GM18867 (cell line): ENCODE results near the gene IGFN1.
"Not testable (repeated sequence)": the region's sequence is repeated elsewhere in the genome, so short reads cannot be mapped to it uniquely, and the experiment has no call there.

Experiments
- ATAC-seq: cut with Tn5 transposase; IDR thresholded peaks from one replicate; pipeline ENCODE4 v1.9.1; 2021; ENCODE audit warnings: mild to moderate bottlenecking, moderate library complexity; ENCODE audit not compliant: unreplicated experiment

IGFN1 gene

DNA sequence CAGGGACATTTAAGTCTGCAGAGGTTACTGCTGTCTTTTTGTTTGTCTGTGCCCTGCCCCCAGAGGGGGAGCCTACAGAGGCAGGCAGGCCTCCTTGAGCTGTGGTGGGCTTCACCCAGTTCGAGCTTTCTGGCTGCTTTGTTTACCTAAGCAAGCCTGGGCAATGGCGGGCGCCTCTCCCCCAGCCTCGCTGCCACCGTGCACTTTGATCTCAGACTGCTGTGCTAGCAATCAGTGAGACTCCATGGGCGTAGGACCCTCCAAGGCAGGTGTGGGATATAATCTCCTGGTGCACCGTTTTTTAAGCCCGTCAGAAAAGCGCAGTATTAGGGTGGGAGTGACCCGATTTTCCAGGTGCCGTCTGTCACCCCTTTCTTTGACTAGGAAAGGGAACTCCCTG lies 49.0 kb downstream of the IGFN1 start:
- not testable (repeated sequence) for ATAC-seq

GRCh38 chr1:201240171-201240570 lies 49.5 kb downstream of the IGFN1 start:
- no peak for ATAC-seq

DNA sequence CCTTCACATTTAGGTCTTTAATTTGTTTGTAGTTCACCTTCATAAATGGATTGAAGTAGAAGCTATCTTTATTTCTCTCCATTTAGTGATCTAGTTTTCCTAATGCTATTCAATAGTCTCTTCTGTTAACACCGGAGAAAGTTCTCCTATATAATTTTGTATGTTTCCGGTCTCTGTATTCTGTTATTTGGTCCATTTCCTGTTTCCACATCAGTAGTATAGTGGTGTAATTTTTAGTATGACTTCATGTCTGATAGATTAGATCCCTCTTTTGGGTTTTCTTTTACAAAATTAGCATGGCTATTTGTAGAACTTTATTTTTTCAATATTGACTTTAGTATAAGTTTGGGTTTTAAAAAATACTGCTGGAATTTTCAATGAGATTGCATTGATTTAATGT lies 51.1 kb downstream of the IGFN1 start:
- ATAC-seq = no peak

- no peak for ATAC-seq
Observed at GRCh38 chr1:201245082-201245481, 54.5 kb downstream of the IGFN1 start.

DNA sequence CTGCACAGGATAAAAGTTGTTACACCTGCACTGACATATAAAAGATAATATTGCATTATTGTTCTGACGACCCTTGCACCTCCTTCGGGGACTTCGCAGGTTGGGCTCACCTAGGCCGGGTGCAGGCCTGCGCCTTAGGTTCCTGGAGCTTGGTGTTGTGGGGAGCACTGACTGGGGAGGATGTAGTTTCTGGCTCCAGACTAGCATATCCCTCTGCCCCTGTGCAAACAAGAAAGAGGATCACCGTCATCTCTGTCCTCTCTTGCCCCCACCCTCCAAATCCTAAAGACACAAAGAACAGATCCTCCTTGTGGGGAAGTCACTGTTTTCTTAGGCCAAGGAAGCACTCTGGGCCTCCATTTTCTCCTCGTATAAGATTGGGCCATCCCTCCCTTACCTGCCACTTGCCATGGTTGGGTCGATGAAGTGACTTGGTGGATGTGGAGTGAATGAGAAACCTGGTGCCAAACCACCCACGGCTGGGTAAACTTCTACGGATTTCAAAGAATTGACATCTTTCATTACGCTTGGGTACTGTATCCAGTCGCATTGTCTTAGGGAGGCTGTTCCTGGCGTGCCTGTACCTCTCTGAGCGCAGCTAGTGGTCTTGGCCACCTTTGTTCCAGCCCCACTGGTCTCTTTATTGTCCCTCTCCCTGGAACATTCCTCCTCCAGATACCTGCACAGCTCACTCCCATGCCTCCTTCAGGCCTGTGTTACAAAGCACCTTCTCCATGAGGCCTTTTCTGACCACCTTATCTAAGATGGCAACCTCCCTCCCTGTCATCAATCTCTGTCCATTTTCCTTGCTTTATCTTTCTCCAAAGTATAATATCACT lies 58.3 kb downstream of the IGFN1 start:
- no peak for ATAC-seq

- no peak for ATAC-seq
Observed at GRCh38 chr1:201250326-201251011, 59.8 kb downstream of the IGFN1 start.

GRCh38 chr1:201251411-201251810 lies 60.8 kb downstream of the IGFN1 start:
- no peak for ATAC-seq

DNA sequence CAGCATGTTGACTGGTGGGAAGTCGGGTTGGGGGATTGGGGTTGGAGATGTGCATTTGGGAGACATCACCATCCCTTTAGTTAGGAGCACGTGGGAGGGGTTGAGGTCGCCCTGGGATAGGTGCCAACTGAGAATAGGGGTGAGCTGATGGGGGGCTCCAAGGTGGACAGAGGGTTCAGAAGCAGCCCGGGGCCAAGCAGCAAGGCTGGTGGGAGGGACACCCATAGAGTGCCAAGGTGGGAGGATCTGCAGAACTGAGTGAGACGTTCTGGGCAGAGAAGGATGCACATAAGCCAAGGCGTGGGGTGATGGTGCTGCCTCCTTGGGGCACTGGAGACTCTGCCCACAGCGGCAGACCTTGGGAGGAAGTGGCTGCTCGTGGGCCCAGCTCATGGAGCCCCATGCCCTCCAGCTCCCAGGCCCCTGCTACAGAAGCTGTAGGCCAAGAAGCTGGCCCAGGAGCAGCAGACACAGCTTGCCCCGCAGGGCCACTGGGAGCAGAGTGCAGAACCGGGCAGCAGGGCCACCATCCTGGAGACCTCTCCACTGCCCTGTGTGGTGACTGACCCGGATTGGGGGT lies 61.3 kb downstream of the IGFN1 start:
- no peak for ATAC-seq

GRCh38 chr1:201252944-201253371 lies 62.3 kb downstream of the IGFN1 start:
- no peak for ATAC-seq

DNA sequence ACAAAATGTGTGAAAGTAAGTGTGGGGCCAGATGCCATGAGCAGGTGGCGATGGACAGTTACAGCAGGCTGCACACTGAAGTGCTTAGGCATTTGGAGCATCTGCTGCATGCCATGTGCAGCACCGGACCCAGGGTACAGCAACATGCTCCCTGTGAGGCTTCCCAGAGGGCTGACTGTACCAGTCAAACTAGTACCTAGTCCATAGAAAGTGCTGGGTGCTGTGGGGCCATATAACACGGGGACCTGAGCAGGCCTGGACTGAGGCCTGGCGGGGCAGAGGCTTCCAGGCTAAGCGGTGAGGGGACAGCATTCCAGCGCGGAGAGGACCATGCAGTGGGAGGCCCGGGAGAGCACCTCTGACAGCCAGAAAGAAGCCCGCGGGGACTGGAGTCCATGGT lies 62.8 kb downstream of the IGFN1 start:
- no peak for ATAC-seq

DNA sequence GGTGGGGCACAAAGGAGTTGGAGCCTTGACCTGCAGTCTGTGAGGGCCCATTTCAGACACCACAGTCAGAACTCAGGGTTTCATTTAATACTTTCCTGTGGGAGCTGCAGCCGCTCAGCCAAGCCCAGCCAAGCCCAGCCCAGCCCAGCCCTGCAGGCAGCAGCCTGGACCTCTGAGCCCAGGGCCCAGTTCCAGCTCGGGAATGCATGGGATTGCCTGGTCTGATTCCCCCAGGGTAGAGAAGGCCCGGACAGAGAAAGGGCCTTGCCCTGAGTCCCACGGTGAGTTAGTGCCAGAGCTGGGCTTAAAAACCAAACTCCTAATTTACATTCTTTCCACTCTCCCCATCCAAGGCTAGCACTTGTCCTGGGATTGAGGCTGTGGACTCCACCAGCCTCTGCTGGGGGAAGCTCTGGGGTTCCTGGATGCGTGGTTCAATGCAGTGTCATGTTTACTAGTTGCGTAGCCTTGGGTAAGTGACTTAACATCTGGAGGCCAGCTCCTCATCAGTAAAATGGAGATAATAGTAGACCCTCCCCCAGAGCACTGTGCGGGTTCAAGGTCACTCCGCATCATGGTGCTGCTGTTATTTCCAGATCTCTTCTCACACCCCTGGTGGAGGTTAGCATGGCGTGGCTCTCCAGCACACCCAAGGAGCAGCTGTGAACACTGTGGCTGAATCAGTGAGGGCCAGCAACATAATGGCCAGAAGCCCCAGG lies 63.4 kb downstream of the IGFN1 start:
- ATAC-seq = no peak

- no peak for ATAC-seq
Observed at GRCh38 chr1:201254625-201255478, 64.2 kb downstream of the IGFN1 start.

GRCh38 chr1:201255479-201256362 lies 65.1 kb downstream of the IGFN1 start:
- ATAC-seq = no peak

GRCh38 chr1:201258132-201258531 lies 67.5 kb downstream of the IGFN1 start:
- not testable (repeated sequence) for ATAC-seq

- ATAC-seq = no peak
Observed at GRCh38 chr1:201258763-201259230, 68.2 kb downstream of the IGFN1 start.

GRCh38 chr1:201259476-201260235 lies 69.0 kb downstream of the IGFN1 start:
- no peak for ATAC-seq

DNA sequence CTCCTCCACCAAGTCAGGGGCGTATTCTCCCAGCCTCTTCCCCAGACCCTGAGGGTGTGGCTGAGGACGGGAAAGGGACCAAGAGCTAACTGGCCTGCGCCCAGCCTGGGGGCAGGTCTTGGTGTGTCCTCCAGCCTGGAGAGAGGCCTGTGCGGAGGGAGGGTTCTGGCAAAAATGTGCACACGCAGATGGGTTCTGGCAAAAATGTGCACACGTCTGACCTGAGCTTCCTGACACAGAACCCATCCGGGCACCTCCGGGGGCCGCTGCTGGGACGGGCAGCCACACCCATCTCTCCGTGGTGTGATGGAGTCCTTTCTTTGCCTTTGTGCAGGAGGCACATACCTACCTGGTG lies 69.6 kb downstream of the IGFN1 start:
- ATAC-seq = no peak

DNA sequence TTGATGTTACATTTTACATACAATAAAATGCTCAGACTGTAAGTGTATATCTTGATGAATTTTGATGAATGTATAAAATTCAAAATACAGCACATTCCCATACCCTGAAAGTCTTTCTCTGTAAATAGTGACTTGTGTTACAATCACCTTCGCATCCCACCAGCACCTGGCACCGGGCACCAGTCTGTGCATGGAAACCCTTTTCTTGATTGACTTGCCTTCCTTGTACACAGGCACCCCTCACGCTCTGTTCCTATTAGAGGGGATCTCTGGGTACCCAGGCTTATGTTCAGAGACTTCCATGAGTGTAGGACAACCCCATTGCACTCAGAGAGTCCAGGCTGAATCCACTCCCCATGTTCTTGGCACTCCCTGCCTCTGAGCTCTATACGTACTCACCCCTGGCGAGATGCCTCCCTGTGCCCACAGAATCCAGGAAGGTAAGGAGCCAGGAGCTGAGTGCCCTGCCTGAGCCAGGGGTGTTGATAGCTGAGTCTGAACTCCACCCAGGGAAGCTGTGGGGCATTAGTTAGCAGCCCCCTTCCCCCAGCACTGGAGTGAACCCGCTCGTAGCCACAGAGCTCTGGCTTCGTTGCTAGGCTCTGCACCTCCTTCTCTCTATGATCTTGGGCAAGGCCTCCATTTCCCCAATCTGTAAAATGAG lies 70.2 kb downstream of the IGFN1 start:
- ATAC-seq = no peak
